ENCODE results near the gene PREX1. TPM values are rescaled to one million over a fixed set of nuclear protein-coding genes. Genes with fewer than 3 reads are reported as not detected.

Gene PREX1
- polyA plus RNA-seq, 1 of the 3 experiments (the other 2 are of a cell fraction): 5.3 TPM

DNA sequence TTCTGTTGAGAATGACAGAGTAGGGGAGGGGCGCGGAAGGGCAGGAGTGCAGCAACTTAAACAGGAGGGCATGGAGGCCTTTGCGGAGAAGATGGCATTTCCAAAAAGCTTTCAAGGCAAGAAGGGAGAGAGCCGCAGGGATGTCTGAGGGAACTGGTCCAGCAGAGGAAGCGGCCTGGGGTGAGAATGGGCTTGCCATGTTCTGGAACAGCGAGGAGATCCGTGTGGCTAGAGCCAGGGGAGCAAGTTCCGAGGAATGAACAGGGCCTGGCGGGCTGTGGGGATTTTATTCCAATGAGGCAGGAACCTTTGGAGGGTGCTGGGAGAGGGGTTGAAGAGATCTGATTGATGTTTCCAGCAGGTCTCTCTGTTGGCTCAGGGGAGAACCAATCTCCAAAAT, 86.1 kb downstream of the PREX1 start:
- Histone ChIP-seq H3K4me3 (ENCODE audit: low read depth in 2 of 2, low read length in 1 of 2) (no peak overlapping the region), H3K9ac (no peak overlapping the region), H3K27ac (ENCODE audit: low read depth in 2 of 2, low read length in 1 of 2) (no peak overlapping the region), H2AFZ (ENCODE audit: low read depth) (no peak overlapping the region), H4K20me1 (ENCODE audit: insufficient read depth) (no peaks in the 10 kb centered on the region), H3K9me3 (no peaks in the 10 kb centered on the region), H3F3A (replicated peaks; ENCODE audit: insufficient read depth) (no peaks in the 10 kb centered on the region), H3K4me2 (no peak overlapping the region), H3K27me3 (ENCODE audit: insufficient read depth) (no peaks in the 10 kb centered on the region), H3K36me3 (replicated peaks in 1 of 2; ENCODE audit: control insufficient read depth in 1 of 2, insufficient read depth in 2 of 2, low read length in 1 of 2) (no peaks in the 10 kb centered on the region), H3K4me1 (ENCODE audit: control insufficient read depth in 1 of 2, insufficient read depth in 2 of 2, low read depth in 1 of 2, low read length in 1 of 2) (peaks cover 0 to 5% of the 10 kb centered on the region in 2 experiments; a peak in 1 of 4 replicates), H3K79me2 (ENCODE audit: insufficient read depth) (no peaks in the 10 kb centered on the region), H3K9me2 (no peaks in the 10 kb centered on the region)
- CTCF ChIA-PET: no interaction called here
- TF ChIP-seq FOXJ3 (CRISPR knock-in tag; IDR thresholded peaks at IDR 0.05) (no peak), RFX5 (IDR thresholded peaks at IDR 0.05; ENCODE audit: low read length) (no peak), MAX (IDR thresholded peaks at IDR 0.05; ENCODE audit: low read depth) (no peak), MEF2A (IDR thresholded peaks at IDR 0.05; ENCODE audit: borderline replicate concordance, low read depth) (no peak), ELF1 (IDR thresholded peaks at IDR 0.05) (no peak), NRF1 (IDR thresholded peaks at IDR 0.05; ENCODE audit: low read depth, low read length) (no peak), USF1 (IDR thresholded peaks at IDR 0.05; ENCODE audit: borderline replicate concordance, low read depth) (no peak), POLR2AphosphoS5 (IDR thresholded peaks at IDR 0.05; ENCODE audit: low read depth, low read length) (no peak), SMC3 (IDR thresholded peaks at IDR 0.05; ENCODE audit: low read depth, low read length) (no peak), EZH2phosphoT487 (IDR thresholded peaks at IDR 0.05; ENCODE audit: borderline replicate concordance, low read depth) (no peak), IRF3 (IDR thresholded peaks at IDR 0.05; ENCODE audit: low read depth, low read length) (no peak), YY1 (IDR thresholded peaks at IDR 0.05; ENCODE audit: low read depth) (no peak), FOSL2 (IDR thresholded peaks at IDR 0.05; ENCODE audit: borderline replicate concordance, low read depth) (no peak), RXRA (IDR thresholded peaks at IDR 0.05; ENCODE audit: borderline replicate concordance, low read depth) (no peak), TAF1 (IDR thresholded peaks at IDR 0.05; ENCODE audit: borderline replicate concordance, low read depth, low read length) (no peak), MXI1 (IDR thresholded peaks at IDR 0.05; ENCODE audit: low read depth, low read length) (no peak), NFIC (IDR thresholded peaks at IDR 0.05; ENCODE audit: borderline replicate concordance) (no peak)
- TF ChIP-seq, protein P1, sequence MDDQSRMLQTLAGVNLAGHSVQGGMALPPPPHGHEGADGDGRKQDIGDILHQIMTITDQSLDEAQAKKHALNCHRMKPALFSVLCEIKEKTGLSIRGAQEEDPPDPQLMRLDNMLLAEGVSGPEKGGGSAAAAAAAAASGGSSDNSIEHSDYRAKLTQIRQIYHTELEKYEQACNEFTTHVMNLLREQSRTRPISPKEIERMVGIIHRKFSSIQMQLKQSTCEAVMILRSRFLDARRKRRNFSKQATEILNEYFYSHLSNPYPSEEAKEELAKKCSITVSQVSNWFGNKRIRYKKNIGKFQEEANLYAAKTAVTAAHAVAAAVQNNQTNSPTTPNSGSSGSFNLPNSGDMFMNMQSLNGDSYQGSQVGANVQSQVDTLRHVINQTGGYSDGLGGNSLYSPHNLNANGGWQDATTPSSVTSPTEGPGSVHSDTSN (IDR thresholded peaks at IDR 0.05): no peak
- TF ChIP-seq, protein P2, sequence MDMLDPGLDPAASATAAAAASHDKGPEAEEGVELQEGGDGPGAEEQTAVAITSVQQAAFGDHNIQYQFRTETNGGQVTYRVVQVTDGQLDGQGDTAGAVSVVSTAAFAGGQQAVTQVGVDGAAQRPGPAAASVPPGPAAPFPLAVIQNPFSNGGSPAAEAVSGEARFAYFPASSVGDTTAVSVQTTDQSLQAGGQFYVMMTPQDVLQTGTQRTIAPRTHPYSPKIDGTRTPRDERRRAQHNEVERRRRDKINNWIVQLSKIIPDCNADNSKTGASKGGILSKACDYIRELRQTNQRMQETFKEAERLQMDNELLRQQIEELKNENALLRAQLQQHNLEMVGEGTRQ (IDR thresholded peaks at IDR 0.05; ENCODE audit: borderline replicate concordance, low read depth, low read length): no peak
- 92% methylated on average over 9 of the region's 9 CpGs for WGBS (ENCODE audit: low lambda C conversion rate)
- DNase-seq: no peak
- POLR2A ChIA-PET: no interaction called here
